ENCODE results near the gene MDC1. TPM values are rescaled to one million over a fixed set of nuclear protein-coding genes. Genes with fewer than 3 reads are reported as not detected.
A peak's percentile ranks its signal among the peaks of the same experiment; 100 is the strongest.

The MDC1 gene
- total and polyA plus RNA-seq, 8 donors = 12.3 to 28.0 (median 15.5) TPM

GRCh38 chr6:30685157-30686008 is 31.7 kb downstream of the MDC1 start:
- FAIRE-seq (no peak), DNase-seq (peak in 3 of 6 donors; percentile 47 to 76 (median 60)), ATAC-seq (no peak)
- Histone ChIP-seq H3K4me1 (peaks cover 0 to 9% (median 3%) of the 10 kb centered on the region in 3 donors), H3K36me3 (no peaks in the 10 kb centered on the region), H3K4me3 (peak overlapping the region; percentile 55 to 78 (median 70)), H3K27me3 (no peaks in the 10 kb centered on the region), H3K27ac (peak overlapping the region in 3 of 4 donors; percentile 16 to 93 (median 92)), H3K9me3 (no peaks in the 10 kb centered on the region)
- 72 to 79% methylated on average over 28 to 29 of the region's 29 CpGs for WGBS, 2 donors
- TF ChIP-seq CTCF (IDR thresholded peaks at IDR 0.05) = no peak
- intact Hi-C loops (cut with DNase I) = no loop called here

DNA sequence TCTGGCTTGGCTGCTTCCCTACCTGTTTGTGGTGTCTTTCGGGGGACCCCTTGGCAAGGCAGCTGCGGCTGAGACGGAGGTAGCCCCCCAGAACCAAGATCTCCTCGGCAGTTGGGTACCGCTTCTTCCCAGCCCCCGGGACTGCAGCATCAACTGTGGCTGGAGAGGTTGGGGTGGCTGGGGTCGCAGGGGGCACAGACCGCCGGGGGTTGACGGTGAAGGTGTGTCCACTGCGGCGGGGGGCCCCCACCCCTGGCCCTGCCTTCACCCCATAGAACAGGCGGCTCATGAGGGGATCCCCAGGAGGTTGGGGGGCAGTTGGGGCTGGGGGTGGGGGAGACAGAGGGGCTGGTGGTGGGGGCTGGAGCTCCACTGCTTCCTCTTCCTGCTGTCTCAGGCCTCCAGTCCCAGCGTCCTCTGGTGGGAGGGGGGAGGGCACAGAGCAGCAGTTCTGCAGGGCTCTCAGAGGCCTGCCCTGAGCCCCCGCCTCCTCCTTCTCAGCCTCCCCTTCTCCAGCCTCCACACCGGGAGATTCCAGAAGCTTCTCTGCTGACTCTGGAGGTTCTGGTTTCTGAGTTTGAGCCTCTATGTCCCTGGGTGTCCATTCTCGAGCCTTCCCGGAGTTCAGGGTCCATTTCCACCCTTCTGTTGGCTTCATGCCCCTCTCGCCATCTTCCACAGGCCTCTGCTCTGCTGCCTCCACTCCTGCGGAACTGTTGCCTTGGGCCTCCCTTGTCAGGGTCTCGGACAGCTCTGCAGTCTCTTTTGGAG is 32.5 kb downstream of the MDC1 start:
- DNase-seq = peak in 2 of 6 donors; percentile 47 to 63
- H3K27ac ChIP-seq = peak overlapping the region in 3 of 4 donors; percentile 16 to 93 (median 92)
- no peaks in the 10 kb centered on the region for H3K36me3 ChIP-seq
- intact Hi-C loops (cut with DNase I) = loop anchor here in 2 of 3 donors (5.0 kb wide), 2 partner anchors 38 to 43 kb away; partner anchors contain the start of gene TUBB (in 1 of the 2)
- ATAC-seq = no peak
- peaks cover 0 to 3% (median under 1%) of the 10 kb centered on the region in 3 donors for H3K4me1 ChIP-seq
- peak overlapping the region; percentile 55 to 78 (median 70) for H3K4me3 ChIP-seq
- H3K27me3 ChIP-seq = no peaks in the 10 kb centered on the region
- no peak for TF ChIP-seq CTCF (IDR thresholded peaks at IDR 0.05)
- no peaks in the 10 kb centered on the region for H3K9me3 ChIP-seq
- 67 to 68% methylated on average over 17 to 20 of the region's 21 CpGs for WGBS, 2 donors
- FAIRE-seq = no peak

DNA sequence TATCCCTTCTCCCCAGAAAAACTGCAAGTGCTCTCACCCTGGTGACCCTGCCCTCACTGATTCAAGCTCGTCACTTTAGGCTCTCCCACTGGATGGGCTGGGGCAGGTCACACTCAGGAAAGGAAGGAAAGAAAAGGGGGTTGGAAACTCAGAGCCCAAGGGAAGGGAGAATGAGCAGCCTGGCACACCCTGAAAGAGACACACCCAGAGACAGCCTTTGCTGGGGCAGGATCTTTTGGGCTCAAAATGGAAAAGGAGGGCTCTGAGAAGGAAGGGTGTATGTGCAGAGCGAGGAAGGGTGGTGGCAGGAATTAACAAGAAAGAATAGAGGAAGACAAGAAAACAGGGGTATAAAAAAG is 33.1 kb downstream of the MDC1 start:
- Histone ChIP-seq H3K4me1 (peaks cover 0 to under 1% (median 0%) of the 10 kb centered on the region in 3 donors), H3K4me3 (peak overlapping the region in 3 of 4 donors; percentile 18 to 78 (median 65)), H3K36me3 (no peaks in the 10 kb centered on the region), H3K9me3 (no peaks in the 10 kb centered on the region), H3K27ac (peak overlapping the region in 2 of 4 donors; percentile 92 to 93), H3K27me3 (no peaks in the 10 kb centered on the region)
- no peak for ATAC-seq
- FAIRE-seq = no peak
- 59 to 62% methylated on average over 2 of the region's 2 CpGs for WGBS, 2 donors
- TF ChIP-seq CTCF (IDR thresholded peaks at IDR 0.05) = no peak
- intact Hi-C loops (cut with DNase I) = loop anchor here in 2 of 3 donors (5.0 kb wide), 2 partner anchors 38 to 43 kb away; partner anchors contain the start of gene TUBB (in 1 of the 2)
- no peak for DNase-seq

DNA sequence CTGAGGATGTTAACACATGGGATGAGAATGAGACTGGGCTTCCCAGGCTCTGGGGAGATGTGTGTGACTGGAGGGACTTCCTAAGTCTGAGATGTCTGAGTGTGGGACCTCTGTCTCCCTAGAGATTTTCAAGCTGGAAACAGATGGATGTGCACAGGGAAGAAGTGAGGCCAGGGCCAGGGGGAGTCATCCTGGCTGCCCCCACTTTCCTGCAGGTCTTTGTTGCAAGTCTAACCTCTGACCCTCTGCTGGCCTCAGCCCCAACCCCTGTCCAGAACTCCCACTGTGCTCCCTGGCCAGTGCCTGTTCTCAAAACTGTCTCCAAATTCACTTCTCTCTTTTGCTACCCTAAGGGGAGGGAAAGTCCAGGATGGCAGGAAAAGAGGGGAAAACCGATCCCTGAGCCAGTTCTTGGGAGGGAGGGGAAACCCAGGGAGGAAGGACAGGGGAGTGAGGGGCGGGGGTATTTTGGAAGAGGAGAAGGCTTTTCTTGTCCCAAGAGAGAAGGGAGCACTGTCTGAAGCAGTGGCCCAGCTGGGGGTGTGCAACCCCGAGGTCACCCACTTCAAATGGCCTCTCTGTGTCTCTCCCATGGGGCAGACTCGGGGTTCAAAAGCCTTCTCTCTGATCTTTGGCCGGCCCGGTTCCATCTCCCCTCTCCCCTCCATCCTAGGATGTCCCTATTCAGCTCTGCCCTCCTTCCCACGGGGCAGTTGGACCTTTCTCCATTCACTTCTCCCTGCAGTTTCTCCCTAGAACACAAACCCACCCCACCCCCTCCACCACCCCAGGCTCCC is 33.7 kb downstream of the MDC1 start:
- H3K36me3 ChIP-seq = no peaks in the 10 kb centered on the region
- no peaks in the 10 kb centered on the region for H3K4me1 ChIP-seq
- DNase-seq (peak in 2 of 6 donors; percentile 9 to 37), FAIRE-seq (no peak), ATAC-seq (no peak)
- intact Hi-C loops (cut with DNase I) = loop anchor here in 2 of 3 donors (5.0 kb wide), 2 partner anchors 39 to 44 kb away; partner anchors contain the start of gene TUBB (in 1 of the 2)
- H3K4me3 ChIP-seq = peak overlapping the region in 3 of 4 donors; percentile 18 to 78 (median 65)
- H3K27ac ChIP-seq = peak overlapping the region; percentile 1 to 93 (median 57)
- no peaks in the 10 kb centered on the region for H3K9me3 ChIP-seq
- TF ChIP-seq CTCF (IDR thresholded peaks at IDR 0.05) = no peak
- 44 to 51% methylated on average over 7 of the region's 7 CpGs for WGBS, 2 donors
- no peaks in the 10 kb centered on the region for H3K27me3 ChIP-seq

Measured in pancreas (tissue), 10 donors.